Tibial nerve (tissue), 4 donors: Measurements from ENCODE around the gene LMX1A. TPM values are rescaled to one million over a fixed set of nuclear protein-coding genes. Genes with fewer than 3 reads are reported as not detected.

Experiments
- DNase-seq, 2 donors: peaks; one replicate each; pipeline ENCODE4 v3.0.0-alpha.2; 2019; ENCODE audit warnings: low spot score in 2 of 2
- H3K27ac ChIP-seq, 4 donors: fragments of 200-600 bp; sonication (generic) in 3 of 4; one replicate each; pipeline ENCODE4 v1.5.1; 2017 to 2019; ENCODE audit warnings: mild to moderate bottlenecking in 1 of 4
- H3K27me3 ChIP-seq, 2 donors: fragments of 200-600 bp; sonication (generic) in 1 of 2; one replicate each; pipeline versions ENCODE4 v1.5.1 to v1.6.0; 2017 to 2019
- H3K36me3 ChIP-seq, 3 donors: fragments of 200-600 bp; sonication (generic); one replicate each; pipeline ENCODE4 v1.5.1; 2018 to 2019
- H3K4me1 ChIP-seq, 4 donors: fragments of 200-600 bp; sonication (generic) in 3 of 4; one replicate each; pipeline ENCODE4 v1.5.1; 2017 to 2019
- H3K4me3 ChIP-seq, 4 donors: fragments of 200-600 bp; sonication (generic) in 3 of 4; one replicate each; pipeline ENCODE4 v1.5.1; 2017 to 2019; ENCODE audit warnings: mild to moderate bottlenecking in 1 of 4, moderate library complexity in 1 of 4
- H3K9me3 ChIP-seq, 4 donors: fragments of 200-600 bp; sonication (generic) in 3 of 4; one replicate each; pipeline ENCODE4 v1.5.1; 2017 to 2019
- CTCF ChIP-seq, 5 experiments: fragments of 200-600 bp in 3 of 5; fragments of 450-650 bp in 2 of 5; sonication (generic) in 3 of 5; IDR thresholded peaks; one replicate each; pipeline ENCODE4 v1.5.1; 2016 to 2019; ENCODE audit warnings: antibody characterized with exemption in 5 of 5, mild to moderate bottlenecking in 3 of 5, moderate library complexity in 2 of 5
- EP300 ChIP-seq, 2 donors: sonication (generic); formaldehyde crosslinking; IDR thresholded peaks; one replicate each; pipeline ENCODE4 v1.6.1; 2017; ENCODE audit warnings: antibody characterized with exemption in 2 of 2, mild to moderate bottlenecking in 1 of 2
- POLR2A ChIP-seq, 2 donors: fragments of 450-650 bp; IDR thresholded peaks; one replicate each; pipeline ENCODE4 v1.6.1; 2017; ENCODE audit warnings: antibody characterized with exemption in 2 of 2, mild to moderate bottlenecking in 2 of 2, moderate library complexity in 2 of 2
- WGBS, 2 donors: methylation state at CpG; one replicate each; pipeline ENCODE4 v1.1.5; 2018; 5-methylcytosine and 5-hydroxymethylcytosine counted together
- total RNA-seq, 4 donors: library from RNA; depleted of rRNA; stranded (reverse); fragments of >200 nt; gene quantifications; one replicate each; pipeline ENCODE4 v1.1.0, GENCODE V29; 2016

The LMX1A gene
- total RNA-seq, 4 donors from 2014 or later = 0.84 TPM; not detected in 3

- no peaks in the 10 kb centered on the region for H3K36me3 ChIP-seq
- WGBS, 2 donors = 95% methylated on average over 4 of the region's 4 CpGs
- no peaks in the 10 kb centered on the region for H3K9me3 ChIP-seq
- DNase-seq = no peak
- TF ChIP-seq EP300 (IDR thresholded peaks at IDR 0.05) = no peak
- H3K4me3 ChIP-seq = no peak overlapping the region
- H3K27me3 ChIP-seq = no peaks in the 10 kb centered on the region
- peaks cover 0 to 25% (median 8%) of the 10 kb centered on the region in 4 donors for H3K4me1 ChIP-seq
- H3K27ac ChIP-seq = no peak overlapping the region
Measured at GRCh38 chr1:165395901-165396300, 39.4 kb upstream of the LMX1A start.

GRCh38 chr1:165395478-165395877 lies 39.0 kb upstream of the LMX1A start:
- Histone ChIP-seq H3K4me1 (peaks cover 0 to 25% (median 8%) of the 10 kb centered on the region in 4 donors), H3K27me3 (peaks cover 0 to 3% of the 10 kb centered on the region in 2 donors), H3K9me3 (no peaks in the 10 kb centered on the region), H3K27ac (no peak overlapping the region), H3K4me3 (no peak overlapping the region), H3K36me3 (no peaks in the 10 kb centered on the region)
- no peak for TF ChIP-seq POLR2A (IDR thresholded peaks at IDR 0.05)
- TF ChIP-seq CTCF (IDR thresholded peaks at IDR 0.05) = no peak
- no peak for TF ChIP-seq EP300 (IDR thresholded peaks at IDR 0.05)
- DNase-seq = no peak

- peaks cover 0 to 11% of the 10 kb centered on the region in 2 donors for H3K27me3 ChIP-seq
- peak; percentile 83 to 93 for DNase-seq
- H3K4me3 ChIP-seq = peak overlapping the region in 3 of 4 donors; percentile 14 to 43 (median 15)
- no peaks in the 10 kb centered on the region for H3K9me3 ChIP-seq
- 14 to 17% methylated on average over 19 of the region's 19 CpGs for WGBS, 2 donors
- peaks cover 0 to 21% (median 8%) of the 10 kb centered on the region in 4 donors for H3K4me1 ChIP-seq
- no peaks in the 10 kb centered on the region for H3K36me3 ChIP-seq
- H3K27ac ChIP-seq = peak overlapping the region in 3 of 4 donors; percentile 10 to 70 (median 69)
- TF ChIP-seq CTCF (IDR thresholded peaks at IDR 0.05) (peak; percentile 95 to 96 (median 96)), EP300 (IDR thresholded peaks at IDR 0.05) (peak in 1 of 2 donors; percentile 76), POLR2A (IDR thresholded peaks at IDR 0.05) (no peak)
Measured at GRCh38 chr1:165392634-165393571, 36.4 kb upstream of the LMX1A start.

GRCh38 chr1:165389609-165390008 lies 33.1 kb upstream of the LMX1A start:
- Histone ChIP-seq H3K9me3 (no peaks in the 10 kb centered on the region), H3K4me3 (no peak overlapping the region), H3K27ac (no peak overlapping the region), H3K4me1 (peaks cover 0 to 15% (median 7%) of the 10 kb centered on the region in 4 donors), H3K27me3 (peaks cover 0 to 11% of the 10 kb centered on the region in 2 donors), H3K36me3 (no peaks in the 10 kb centered on the region)
- 86 to 91% methylated on average over 2 of the region's 2 CpGs for WGBS, 2 donors
- no peak for DNase-seq
- TF ChIP-seq POLR2A (IDR thresholded peaks at IDR 0.05) = no peak
- TF ChIP-seq EP300 (IDR thresholded peaks at IDR 0.05) = no peak

- DNase-seq = no peak
- Histone ChIP-seq H3K9me3 (no peaks in the 10 kb centered on the region), H3K36me3 (no peaks in the 10 kb centered on the region), H3K4me1 (peaks cover 0 to 15% (median 0%) of the 10 kb centered on the region in 4 donors), H3K27me3 (peaks cover 0 to 11% of the 10 kb centered on the region in 2 donors), H3K4me3 (no peak overlapping the region), H3K27ac (no peak overlapping the region)
- WGBS, 2 donors = 59 to 62% methylated on average over 2 of the region's 2 CpGs
- TF ChIP-seq EP300 (IDR thresholded peaks at IDR 0.05) = no peak
- no peak for TF ChIP-seq CTCF (IDR thresholded peaks at IDR 0.05)
- no peak for TF ChIP-seq POLR2A (IDR thresholded peaks at IDR 0.05)
Measured at GRCh38 chr1:165387961-165388360, 31.4 kb upstream of the LMX1A start.

GRCh38 chr1:165387505-165387904 lies 31.0 kb upstream of the LMX1A start:
- Histone ChIP-seq H3K27ac (no peak overlapping the region), H3K4me1 (peaks cover 0 to 15% (median 0%) of the 10 kb centered on the region in 4 donors), H3K4me3 (no peak overlapping the region), H3K9me3 (no peaks in the 10 kb centered on the region), H3K36me3 (no peaks in the 10 kb centered on the region), H3K27me3 (peaks cover 0 to 11% of the 10 kb centered on the region in 2 donors)
- DNase-seq = no peak
- 59 to 84% methylated on average over 2 of the region's 2 CpGs for WGBS, 2 donors
- TF ChIP-seq CTCF (IDR thresholded peaks at IDR 0.05) (no peak), EP300 (IDR thresholded peaks at IDR 0.05) (no peak), POLR2A (IDR thresholded peaks at IDR 0.05) (no peak)
